ENCODE results near the gene ZRANB3. TPM values are rescaled to one million over a fixed set of nuclear protein-coding genes. Genes with fewer than 3 reads are reported as not detected.

ZRANB3 gene
- total and polyA plus RNA-seq, 4 donors = 2.5 to 7.2 (median 4.1) TPM

DNA sequence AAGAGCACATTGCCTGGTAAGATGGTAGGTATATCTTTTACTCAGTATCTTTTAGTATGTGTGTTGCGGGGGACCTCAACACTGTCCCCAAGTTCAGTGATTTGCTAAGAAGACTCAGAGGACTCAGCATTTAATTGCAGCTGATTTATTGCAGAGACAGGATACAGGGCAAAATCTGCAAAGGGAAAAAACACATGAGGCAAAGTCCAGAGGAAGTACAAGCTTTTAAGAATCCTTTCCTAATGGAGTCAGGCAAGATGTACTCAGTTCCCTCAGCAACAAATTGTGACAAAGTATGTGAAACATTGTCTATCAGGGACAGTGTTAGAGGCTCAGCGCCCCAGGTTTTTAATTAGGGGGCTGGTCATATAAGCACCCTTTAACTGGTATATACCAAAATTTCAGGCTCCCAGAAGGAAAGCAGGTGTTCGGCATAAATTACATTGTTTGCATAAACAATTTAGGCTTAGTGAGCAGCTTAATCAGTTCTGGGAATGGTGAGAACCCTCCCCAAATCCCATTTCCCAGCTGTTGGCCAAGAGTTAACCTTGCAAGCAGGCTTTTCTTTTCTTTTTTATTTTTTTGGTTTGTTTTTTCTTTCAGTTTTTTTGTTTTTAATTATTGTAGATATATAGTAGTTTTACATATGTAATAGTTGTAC, 437.2 kb downstream of the ZRANB3 start:
- TF ChIP-seq, protein P1, sequence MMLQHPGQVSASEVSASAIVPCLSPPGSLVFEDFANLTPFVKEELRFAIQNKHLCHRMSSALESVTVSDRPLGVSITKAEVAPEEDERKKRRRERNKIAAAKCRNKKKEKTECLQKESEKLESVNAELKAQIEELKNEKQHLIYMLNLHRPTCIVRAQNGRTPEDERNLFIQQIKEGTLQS (IDR thresholded peaks at IDR 0.05) = no peak
- TF ChIP-seq JUND (IDR thresholded peaks at IDR 0.05) = no peak
- peak in 1 of 2 donors; percentile 37 for TF ChIP-seq HNF4A (conservative IDR thresholded peaks at IDR 0.05)
- no peak overlapping the region for H3K27ac ChIP-seq (ENCODE audit: low read depth in 1 of 2, low read length in 2 of 2)
- WGBS = 92% methylated on average over 3 of the region's 3 CpGs
- no peaks in the 10 kb centered on the region for H3K27me3 ChIP-seq (ENCODE audit: control insufficient read depth in 4 of 4, insufficient read depth in 4 of 4, low read length in 3 of 4)
- peaks cover 0 to 14% (median 6%) of the 10 kb centered on the region in 4 donors for H3K4me1 ChIP-seq (ENCODE audit: control insufficient read depth in 4 of 4, insufficient read depth in 4 of 4, low read length in 3 of 4)
- H3K9me3 ChIP-seq (ENCODE audit: control insufficient read depth in 4 of 4, low read length in 3 of 4) = no peaks in the 10 kb centered on the region
- H3K36me3 ChIP-seq (ENCODE audit: control insufficient read depth in 4 of 4, insufficient read depth in 3 of 4, low read depth in 1 of 4, low read length in 3 of 4) = peaks cover 2 to 14% (median 9%) of the 10 kb centered on the region in 4 donors
- H3K9ac ChIP-seq (ENCODE audit: low read depth in 1 of 2, low read length in 2 of 2) = no peak overlapping the region
- DNase-seq (ENCODE audit: low spot score) = no peak
- H3K4me3 ChIP-seq (ENCODE audit: low read depth in 1 of 3, low read length in 3 of 3) = no peak overlapping the region

- Histone ChIP-seq H3K4me3 (ENCODE audit: low read depth in 1 of 3, low read length in 3 of 3) (no peak overlapping the region), H3K36me3 (ENCODE audit: control insufficient read depth in 4 of 4, insufficient read depth in 3 of 4, low read depth in 1 of 4, low read length in 3 of 4) (peaks cover 2 to 14% (median 9%) of the 10 kb centered on the region in 4 donors), H3K27me3 (ENCODE audit: control insufficient read depth in 4 of 4, insufficient read depth in 4 of 4, low read length in 3 of 4) (no peaks in the 10 kb centered on the region), H3K9ac (ENCODE audit: low read depth in 1 of 2, low read length in 2 of 2) (no peak overlapping the region), H3K27ac (ENCODE audit: low read depth in 1 of 2, low read length in 2 of 2) (no peak overlapping the region), H3K9me3 (ENCODE audit: control insufficient read depth in 4 of 4, low read length in 3 of 4) (no peaks in the 10 kb centered on the region), H3K4me1 (ENCODE audit: control insufficient read depth in 4 of 4, insufficient read depth in 4 of 4, low read length in 3 of 4) (peaks cover 0 to 14% (median 6%) of the 10 kb centered on the region in 4 donors)
- TF ChIP-seq FOXA2 (IDR thresholded peaks at IDR 0.05) = no peak
- no peak for TF ChIP-seq JUND (IDR thresholded peaks at IDR 0.05)
- no peak for TF ChIP-seq REST (IDR thresholded peaks at IDR 0.05)
- TF ChIP-seq, protein P2, sequence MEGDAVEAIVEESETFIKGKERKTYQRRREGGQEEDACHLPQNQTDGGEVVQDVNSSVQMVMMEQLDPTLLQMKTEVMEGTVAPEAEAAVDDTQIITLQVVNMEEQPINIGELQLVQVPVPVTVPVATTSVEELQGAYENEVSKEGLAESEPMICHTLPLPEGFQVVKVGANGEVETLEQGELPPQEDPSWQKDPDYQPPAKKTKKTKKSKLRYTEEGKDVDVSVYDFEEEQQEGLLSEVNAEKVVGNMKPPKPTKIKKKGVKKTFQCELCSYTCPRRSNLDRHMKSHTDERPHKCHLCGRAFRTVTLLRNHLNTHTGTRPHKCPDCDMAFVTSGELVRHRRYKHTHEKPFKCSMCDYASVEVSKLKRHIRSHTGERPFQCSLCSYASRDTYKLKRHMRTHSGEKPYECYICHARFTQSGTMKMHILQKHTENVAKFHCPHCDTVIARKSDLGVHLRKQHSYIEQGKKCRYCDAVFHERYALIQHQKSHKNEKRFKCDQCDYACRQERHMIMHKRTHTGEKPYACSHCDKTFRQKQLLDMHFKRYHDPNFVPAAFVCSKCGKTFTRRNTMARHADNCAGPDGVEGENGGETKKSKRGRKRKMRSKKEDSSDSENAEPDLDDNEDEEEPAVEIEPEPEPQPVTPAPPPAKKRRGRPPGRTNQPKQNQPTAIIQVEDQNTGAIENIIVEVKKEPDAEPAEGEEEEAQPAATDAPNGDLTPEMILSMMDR (IDR thresholded peaks at IDR 0.05; ENCODE audit: low read depth, low read length, missing input control) = no peak
- TF ChIP-seq FOXA1 (IDR thresholded peaks at IDR 0.05) = no peak
- no peak for TF ChIP-seq NR2F2 (IDR thresholded peaks at IDR 0.05)
- TF ChIP-seq SP1 (IDR thresholded peaks at IDR 0.05) = no peak
- TF ChIP-seq RXRA (IDR thresholded peaks at IDR 0.05) = no peak
- no peak for TF ChIP-seq EGR1 (IDR thresholded peaks at IDR 0.05; ENCODE audit: low read depth in 2 of 2)
- no peak for TF ChIP-seq ZBTB33 (IDR thresholded peaks at IDR 0.05)
- TF ChIP-seq TAF1 (conservative IDR thresholded peaks at IDR 0.05) = no peak
- no peak for TF ChIP-seq HNF4A (conservative IDR thresholded peaks at IDR 0.05)
- no peak for TF ChIP-seq RAD21 (IDR thresholded peaks at IDR 0.05)
- TF ChIP-seq, protein P1 (IDR thresholded peaks at IDR 0.05) = no peak
- TF ChIP-seq MAX (IDR thresholded peaks at IDR 0.05) = no peak
- DNase-seq (ENCODE audit: low spot score) = no peak
Observed at GRCh38 chr2:135093193-135093592, 437.8 kb downstream of the ZRANB3 start.

All from liver (tissue), 9 donors.